Loucy (cell line): ENCODE measurements around the gene GPR17.
A peak's percentile ranks its signal among the peaks of the same experiment; 100 is the strongest.

ENCODE experiments used
- H2AFZ ChIP-seq: fragments of 200-600 bp; sonication (generic); 2 replicates; pipeline ENCODE4 v1.6.0; 2016; ENCODE audit warnings: antibody characterized with exemption, mild to moderate bottlenecking, low read length, moderate library complexity
- H3F3A ChIP-seq: fragments of 200-600 bp; 2 replicates; pipeline ENCODE4 v1.6.0; 2016; ENCODE audit warnings: antibody characterized with exemption, low read depth, mild to moderate bottlenecking
- H3K27me3 ChIP-seq: fragments of 200-600 bp; sonication (generic); 2 replicates; pipeline ENCODE4 v1.6.1; 2014; ENCODE audit warnings: low read length, mild to moderate bottlenecking; ENCODE audit not compliant: insufficient read depth, poor library complexity, severe bottlenecking
- H3K36me3 ChIP-seq: fragments of 200-600 bp; sonication (generic); 2 replicates; pipeline ENCODE4 v1.6.1; 2016; ENCODE audit warnings: low read length; ENCODE audit not compliant: insufficient read depth
- H3K4me1 ChIP-seq: fragments of 200-600 bp; sonication (generic); 2 replicates; pipeline ENCODE4 v1.5.1; 2014; ENCODE audit warnings: low read length, mild to moderate bottlenecking; ENCODE audit not compliant: insufficient read depth, poor library complexity, severe bottlenecking
- H3K4me2 ChIP-seq: fragments of 200-600 bp; sonication (generic); 2 replicates; pipeline ENCODE4 v1.6.0; 2014; ENCODE audit warnings: antibody characterized with exemption, low read length, low read depth, mild to moderate bottlenecking; ENCODE audit not compliant: poor library complexity, severe bottlenecking
- H3K4me3 ChIP-seq: fragments of 200-600 bp; sonication (generic); 2 replicates; pipeline ENCODE4 v1.5.1; 2014; ENCODE audit warnings: low read length, mild to moderate bottlenecking, mixed read lengths; ENCODE audit not compliant: poor library complexity, severe bottlenecking
- H3K79me2 ChIP-seq: fragments of 200-600 bp; sonication (generic); 2 replicates; pipeline ENCODE4 v1.6.1; 2014; ENCODE audit warnings: low read length; ENCODE audit not compliant: insufficient read depth
- H3K9ac ChIP-seq: fragments of 200-600 bp; sonication (generic); 2 replicates; pipeline ENCODE4 v1.6.0; 2014; ENCODE audit warnings: mild to moderate bottlenecking, low read depth, low read length, moderate library complexity; ENCODE audit not compliant: poor library complexity, severe bottlenecking
- H3K9me2 ChIP-seq: fragments of 200-600 bp; sonication (generic); replicated peaks from 2 replicates; pipeline ENCODE4 v1.6.1; 2016; ENCODE audit warnings: low read depth, low read length, mixed read lengths
- H3K9me3 ChIP-seq: fragments of 200-600 bp; sonication (generic); 2 replicates; pipeline ENCODE4 v1.6.1; 2014; ENCODE audit warnings: mild to moderate bottlenecking, antibody characterized with exemption, low read length, low read depth; ENCODE audit not compliant: insufficient read depth
- H4K20me1 ChIP-seq: fragments of 200-600 bp; sonication (generic); 2 replicates; pipeline ENCODE4 v1.6.0; 2014; ENCODE audit warnings: antibody characterized with exemption, low read length, mild to moderate bottlenecking; ENCODE audit not compliant: insufficient read depth, poor library complexity, severe bottlenecking
- EZH2phosphoT487 ChIP-seq: fragments of 200-600 bp; IDR thresholded peaks from 2 replicates; pipeline ENCODE4 v1.6.1; 2018; ENCODE audit warnings: antibody characterized with exemption, mild to moderate bottlenecking, moderate library complexity, borderline replicate concordance
- TF ChIP-seq, protein P1 (sequence below): fragments of 200-600 bp; sonication (generic); conservative IDR thresholded peaks from 2 replicates; pipeline ENCODE4 v1.5.1; 2014; ENCODE audit warnings: mild to moderate bottlenecking, antibody characterized with exemption, low read length

GPR17 gene

DNA sequence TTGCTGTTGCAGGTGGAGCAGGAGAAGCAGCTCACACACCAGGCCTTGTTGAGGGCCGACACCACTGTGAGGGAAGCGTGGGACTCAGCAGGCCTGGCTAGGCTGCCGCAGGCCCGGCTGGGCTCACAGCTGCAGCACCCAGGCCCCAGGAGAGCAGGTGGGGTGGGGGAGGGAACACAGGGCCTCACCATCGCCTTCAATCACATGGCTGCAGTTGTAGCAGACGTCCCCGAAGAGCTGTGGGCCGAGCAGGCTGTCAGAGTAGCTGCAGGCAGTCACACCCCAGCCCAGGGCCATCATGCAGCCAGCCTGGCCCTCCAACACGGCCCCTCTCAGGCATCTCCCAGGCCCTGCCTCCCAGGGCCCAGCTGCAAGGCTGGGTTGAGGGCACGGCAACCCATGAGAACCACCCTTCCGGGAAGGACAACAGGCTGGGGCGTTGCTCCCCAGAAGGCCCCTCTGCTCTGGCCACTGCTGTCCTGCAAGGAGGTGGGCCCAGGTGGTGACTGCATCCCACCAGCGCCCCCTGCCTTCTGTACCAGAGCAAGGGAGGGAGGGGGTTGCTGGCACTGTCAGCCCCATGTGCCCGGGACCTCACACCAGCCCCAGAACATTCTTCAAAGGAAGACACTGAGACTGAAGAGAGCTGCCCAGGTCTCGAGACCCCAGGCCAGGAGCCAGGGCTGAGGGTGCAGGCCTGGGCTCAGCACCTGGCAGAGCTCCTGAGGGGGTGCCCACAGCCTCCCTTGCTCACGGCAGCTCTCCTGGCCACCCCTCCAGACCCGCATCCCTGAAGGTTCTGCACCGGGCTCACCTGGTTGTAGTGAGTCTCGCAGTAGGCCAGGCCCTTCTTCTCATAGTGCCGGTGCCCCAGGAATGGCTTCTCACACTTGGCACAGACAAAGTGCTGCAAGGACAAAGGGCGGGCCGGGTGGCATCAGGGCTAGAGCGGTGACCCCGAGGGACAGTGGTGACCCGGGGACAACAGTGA, 5.6 kb upstream of the GPR17 start:
- peak overlapping the region; percentile 78 for H3K4me2 ChIP-seq

DNA sequence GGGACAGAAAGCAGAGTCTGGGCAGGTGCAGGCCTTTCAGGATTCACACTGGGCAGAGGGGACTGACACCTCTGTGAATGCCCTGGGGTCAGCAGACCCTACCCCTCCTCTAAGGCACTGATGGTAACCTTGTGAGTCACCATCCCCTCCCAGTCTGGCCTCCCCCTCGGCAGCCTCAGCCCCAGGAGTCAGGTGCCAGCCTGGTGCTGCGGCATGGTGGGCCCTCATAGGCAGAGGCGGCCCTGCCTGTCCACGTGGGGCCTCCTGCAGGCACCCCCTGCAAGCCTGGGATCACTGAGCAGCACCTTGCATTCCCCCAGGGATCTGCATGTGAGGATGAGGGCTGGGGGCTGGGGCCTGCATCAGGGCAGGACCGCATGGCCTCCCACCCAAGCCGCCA, 4.8 kb upstream of the GPR17 start:
- no peak overlapping the region for H2AFZ ChIP-seq
- H3K36me3 ChIP-seq = no peaks in the 10 kb centered on the region
- no peaks in the 10 kb centered on the region for H3F3A ChIP-seq
- no peaks in the 10 kb centered on the region for H3K9me2 ChIP-seq
- H3K4me2 ChIP-seq = peak overlapping the region; percentile 78
- H3K79me2 ChIP-seq = peaks cover 21% of the 10 kb centered on the region; the same call in 1 of the 2 replicates
- no peaks in the 10 kb centered on the region for H4K20me1 ChIP-seq
- H3K27me3 ChIP-seq = no peaks in the 10 kb centered on the region
- peak overlapping the region; percentile 79 for H3K9ac ChIP-seq
- no peak for TF ChIP-seq EZH2phosphoT487
- TF ChIP-seq, protein P1, sequence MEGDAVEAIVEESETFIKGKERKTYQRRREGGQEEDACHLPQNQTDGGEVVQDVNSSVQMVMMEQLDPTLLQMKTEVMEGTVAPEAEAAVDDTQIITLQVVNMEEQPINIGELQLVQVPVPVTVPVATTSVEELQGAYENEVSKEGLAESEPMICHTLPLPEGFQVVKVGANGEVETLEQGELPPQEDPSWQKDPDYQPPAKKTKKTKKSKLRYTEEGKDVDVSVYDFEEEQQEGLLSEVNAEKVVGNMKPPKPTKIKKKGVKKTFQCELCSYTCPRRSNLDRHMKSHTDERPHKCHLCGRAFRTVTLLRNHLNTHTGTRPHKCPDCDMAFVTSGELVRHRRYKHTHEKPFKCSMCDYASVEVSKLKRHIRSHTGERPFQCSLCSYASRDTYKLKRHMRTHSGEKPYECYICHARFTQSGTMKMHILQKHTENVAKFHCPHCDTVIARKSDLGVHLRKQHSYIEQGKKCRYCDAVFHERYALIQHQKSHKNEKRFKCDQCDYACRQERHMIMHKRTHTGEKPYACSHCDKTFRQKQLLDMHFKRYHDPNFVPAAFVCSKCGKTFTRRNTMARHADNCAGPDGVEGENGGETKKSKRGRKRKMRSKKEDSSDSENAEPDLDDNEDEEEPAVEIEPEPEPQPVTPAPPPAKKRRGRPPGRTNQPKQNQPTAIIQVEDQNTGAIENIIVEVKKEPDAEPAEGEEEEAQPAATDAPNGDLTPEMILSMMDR = no peak
- H3K4me1 ChIP-seq = peaks cover 75% of the 10 kb centered on the region
- peak overlapping the region; percentile 66 for H3K4me3 ChIP-seq
- no peaks in the 10 kb centered on the region for H3K9me3 ChIP-seq

More for the DNA sequence above, 5.6 kb upstream of the GPR17 start:
- Histone ChIP-seq H3K4me1 (peaks cover 82% of the 10 kb centered on the region), H3K36me3 (no peaks in the 10 kb centered on the region), H3K27me3 (no peaks in the 10 kb centered on the region), H4K20me1 (no peaks in the 10 kb centered on the region), H3K9ac (peak overlapping the region; percentile 79), H3K79me2 (peaks cover 21% of the 10 kb centered on the region; the same call in 1 of the 2 replicates), H3K9me2 (no peaks in the 10 kb centered on the region), H2AFZ (no peak overlapping the region), H3K9me3 (no peaks in the 10 kb centered on the region), H3F3A (no peaks in the 10 kb centered on the region), H3K4me3 (peak overlapping the region; percentile 66)
- TF ChIP-seq, protein P1 = peak; percentile 70
- TF ChIP-seq EZH2phosphoT487 = no peak

DNA sequence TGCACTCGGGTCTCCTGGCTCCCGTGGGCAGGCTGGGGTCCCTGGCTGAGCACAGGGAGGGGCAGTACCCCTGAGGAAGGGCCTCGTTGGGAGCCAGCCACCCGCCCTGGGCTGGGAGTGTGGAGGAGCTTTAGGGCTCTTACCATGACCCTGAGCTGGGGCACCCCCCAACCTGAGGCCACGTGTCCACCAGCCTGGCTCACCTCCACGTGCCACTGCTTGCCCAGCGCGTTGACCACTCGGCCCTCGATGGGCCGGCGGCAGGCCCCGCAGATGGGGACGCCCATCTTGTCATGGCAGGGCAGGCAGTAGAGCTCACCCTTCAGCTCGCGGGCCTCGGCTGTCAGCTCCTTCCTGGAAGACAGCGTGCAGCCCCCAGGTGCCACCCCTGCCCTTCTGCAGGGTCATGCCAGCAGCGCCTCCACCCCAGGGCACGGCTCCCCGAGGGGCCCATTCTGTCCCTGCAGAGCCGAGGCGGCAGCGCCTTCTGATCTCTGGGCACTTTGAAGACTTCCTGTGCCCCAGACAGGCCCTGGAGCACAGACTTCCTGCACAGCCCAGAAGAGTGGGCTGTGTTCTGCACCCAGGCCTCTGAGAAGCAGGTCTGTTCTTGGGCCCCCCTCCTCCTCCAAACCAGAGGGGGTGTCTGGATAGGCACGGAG, 4.0 kb upstream of the GPR17 start:
- Histone ChIP-seq H3K4me2 (peak overlapping the region; percentile 78), H3K79me2 (peaks cover 21% of the 10 kb centered on the region; the same call in 1 of the 2 replicates), H4K20me1 (no peaks in the 10 kb centered on the region), H3F3A (no peaks in the 10 kb centered on the region), H3K9ac (peak overlapping the region; percentile 79), H3K36me3 (no peaks in the 10 kb centered on the region), H3K4me3 (peak overlapping the region; percentile 66), H3K9me2 (no peaks in the 10 kb centered on the region), H3K9me3 (no peaks in the 10 kb centered on the region), H3K27me3 (no peaks in the 10 kb centered on the region), H2AFZ (peak overlapping the region; percentile 48; the same call in 1 of the 2 replicates), H3K4me1 (peaks cover 74% of the 10 kb centered on the region)
- TF ChIP-seq, protein P1 = no peak
- no peak for TF ChIP-seq EZH2phosphoT487
